SKM-1 treated with dmso at 0.1 percent for 144 hours (cell line): ENCODE data around the gene BRF1.
"Not testable (repeated sequence)": the region's sequence is repeated elsewhere in the genome, so short reads cannot be mapped to it uniquely, and the experiment has no call there.

Experiments
- DNase-seq: peaks from one replicate; lab custom pipeline; 2025; ENCODE audit not compliant: unreplicated experiment; lab: John Stamatoyannopoulos, UW

BRF1 gene

GRCh38 chr14:105333020-105333490 is 32.3 kb upstream of the BRF1 start:
- no peak for DNase-seq

DNA sequence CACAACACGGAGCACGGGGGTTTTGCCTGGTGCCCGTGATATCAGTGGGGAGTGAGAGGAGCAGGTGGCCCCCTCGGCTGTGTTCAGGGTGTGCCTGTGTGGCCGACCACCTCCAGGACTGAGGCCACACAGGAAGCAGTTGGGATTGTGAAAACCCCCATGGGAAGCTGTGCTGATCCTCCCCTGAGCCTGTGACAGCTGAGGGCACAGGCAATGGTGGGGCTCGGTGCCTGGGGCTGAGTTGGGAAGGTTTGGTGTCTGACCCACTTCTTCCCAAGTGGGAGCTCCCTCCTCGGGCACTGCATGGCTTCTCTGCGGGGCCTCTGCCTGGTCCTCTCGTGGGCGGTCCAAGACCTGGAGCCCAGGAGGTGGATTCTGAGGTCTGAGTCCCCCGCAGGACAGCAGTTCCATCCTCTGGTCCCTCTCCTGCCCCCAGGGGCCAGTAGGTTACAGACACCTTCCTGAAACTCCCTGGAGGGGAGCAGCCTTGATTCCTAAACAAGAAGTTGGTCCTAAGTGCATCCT is 31.6 kb upstream of the BRF1 start:
- DNase-seq: no peak

- no peak for DNase-seq
Measured at GRCh38 chr14:105331575-105332349, 31.0 kb upstream of the BRF1 start.

- no peak for DNase-seq
Measured at GRCh38 chr14:105330491-105330895, 29.7 kb upstream of the BRF1 start.

- DNase-seq: no peak
Measured at GRCh38 chr14:105329411-105330150, 28.8 kb upstream of the BRF1 start.

GRCh38 chr14:105328678-105329390 is 28.0 kb upstream of the BRF1 start:
- DNase-seq: no peak

GRCh38 chr14:105328070-105328677 is 27.4 kb upstream of the BRF1 start:
- DNase-seq: no peak

- not testable (repeated sequence) for DNase-seq
Measured at GRCh38 chr14:105327695-105328045, 26.9 kb upstream of the BRF1 start.

DNA sequence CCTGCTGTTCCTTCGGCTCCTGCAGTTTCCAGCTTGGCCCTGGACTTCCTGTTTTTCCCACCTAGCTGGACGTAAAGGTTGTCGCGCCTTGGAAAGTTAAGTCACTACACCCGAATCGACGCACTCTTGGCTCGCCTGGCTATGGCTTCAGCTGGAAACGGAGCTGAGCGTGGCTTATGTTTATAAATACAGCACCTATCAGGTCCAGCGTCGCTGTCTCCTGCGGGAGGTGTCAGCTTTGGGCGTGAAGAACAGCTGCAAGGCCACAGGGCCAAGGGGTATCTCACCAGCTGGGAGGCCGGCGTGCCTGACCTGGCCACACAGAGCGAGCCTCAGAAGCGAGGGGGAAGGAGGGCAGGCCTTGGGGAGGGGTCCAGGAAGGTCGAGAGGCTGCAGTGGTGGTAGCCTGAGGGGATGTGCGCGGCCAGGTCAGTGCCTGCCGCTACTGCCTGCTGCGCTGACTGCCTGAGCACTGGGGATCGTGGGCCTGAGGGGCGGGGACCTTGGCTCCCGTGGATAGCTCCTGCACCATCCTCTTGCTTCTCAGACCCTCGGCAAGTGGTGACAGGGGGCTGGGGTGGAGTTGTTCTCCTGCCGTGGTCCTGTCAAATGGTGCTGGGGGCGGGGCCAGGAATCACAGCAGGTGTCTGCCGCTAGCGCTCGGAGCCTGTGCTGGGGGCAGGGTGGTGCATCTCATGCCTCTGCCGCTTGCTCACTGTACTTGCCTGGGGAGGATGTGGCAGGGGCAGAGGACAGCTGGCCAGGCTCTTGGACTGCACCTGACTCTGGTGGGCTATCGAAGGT is 26.3 kb upstream of the BRF1 start:
- no peak for DNase-seq

GRCh38 chr14:105326568-105326867 is 25.7 kb upstream of the BRF1 start:
- no peak for DNase-seq

GRCh38 chr14:105325716-105326567 is 25.1 kb upstream of the BRF1 start:
- no peak for DNase-seq

GRCh38 chr14:105325303-105325702 is 24.5 kb upstream of the BRF1 start:
- DNase-seq: no peak

DNA sequence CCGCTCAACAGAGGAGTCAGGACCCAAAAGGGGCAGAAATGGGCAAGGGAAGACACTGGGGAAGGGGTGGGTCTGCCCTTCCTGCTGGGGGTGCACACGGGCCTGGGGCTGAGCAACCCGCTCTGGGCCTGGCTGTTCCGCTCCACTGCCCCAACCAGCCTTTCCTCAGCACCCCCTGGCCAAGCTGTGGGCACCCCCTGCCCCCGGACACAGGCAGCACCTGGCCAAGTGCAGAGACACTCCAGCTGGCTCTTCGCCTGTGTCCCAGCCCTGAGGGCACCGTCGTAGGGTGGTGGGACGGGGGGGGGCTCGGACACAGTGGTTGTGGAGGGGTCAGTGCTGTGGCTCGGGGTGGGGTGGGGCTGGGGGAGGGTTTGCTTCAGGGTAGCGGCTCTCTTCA is 24.1 kb upstream of the BRF1 start:
- DNase-seq: no peak

- DNase-seq: no peak
Measured at GRCh38 chr14:105324080-105324778, 23.4 kb upstream of the BRF1 start.

GRCh38 chr14:105323663-105324062 is 22.9 kb upstream of the BRF1 start:
- no peak for DNase-seq

DNA sequence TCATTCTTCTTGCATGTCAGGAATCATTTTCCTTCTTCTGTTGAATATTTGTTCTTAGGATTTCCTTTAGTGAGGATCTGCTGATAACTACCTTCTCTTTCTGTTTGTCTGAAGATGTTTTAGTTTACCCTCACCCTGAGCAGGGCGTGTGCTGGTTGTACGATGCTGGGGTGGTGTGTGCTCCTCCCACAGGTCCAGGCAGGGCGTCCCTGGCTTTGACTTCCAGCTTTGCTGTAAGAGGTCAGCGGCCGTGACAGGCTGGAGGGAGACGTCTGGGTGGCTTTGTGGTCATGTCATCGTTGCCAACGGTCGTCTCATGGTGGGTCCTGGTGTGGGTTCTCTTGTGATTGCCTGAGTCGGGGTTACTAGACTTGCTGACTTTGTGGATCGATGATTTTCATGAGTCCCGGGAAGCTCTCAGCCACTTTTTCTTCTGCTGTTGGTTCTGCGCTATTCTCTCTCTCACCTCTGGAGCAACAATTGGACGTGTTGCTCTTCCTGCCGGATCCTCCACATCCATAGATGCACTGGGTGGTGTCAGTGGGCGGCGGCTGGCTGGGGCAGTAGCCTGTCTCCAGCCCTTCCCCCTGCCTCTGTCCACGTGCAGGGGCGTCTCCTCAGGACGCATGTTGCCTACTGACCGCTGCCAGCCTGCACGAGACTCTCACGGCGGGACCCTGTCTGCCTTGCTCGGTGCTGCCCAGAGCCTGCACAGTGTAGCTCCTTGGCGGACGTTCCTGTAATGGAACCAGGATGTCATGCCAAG is 22.2 kb upstream of the BRF1 start:
- DNase-seq: no peak

GRCh38 chr14:105317546-105317945 is 16.7 kb upstream of the BRF1 start:
- no peak for DNase-seq

DNA sequence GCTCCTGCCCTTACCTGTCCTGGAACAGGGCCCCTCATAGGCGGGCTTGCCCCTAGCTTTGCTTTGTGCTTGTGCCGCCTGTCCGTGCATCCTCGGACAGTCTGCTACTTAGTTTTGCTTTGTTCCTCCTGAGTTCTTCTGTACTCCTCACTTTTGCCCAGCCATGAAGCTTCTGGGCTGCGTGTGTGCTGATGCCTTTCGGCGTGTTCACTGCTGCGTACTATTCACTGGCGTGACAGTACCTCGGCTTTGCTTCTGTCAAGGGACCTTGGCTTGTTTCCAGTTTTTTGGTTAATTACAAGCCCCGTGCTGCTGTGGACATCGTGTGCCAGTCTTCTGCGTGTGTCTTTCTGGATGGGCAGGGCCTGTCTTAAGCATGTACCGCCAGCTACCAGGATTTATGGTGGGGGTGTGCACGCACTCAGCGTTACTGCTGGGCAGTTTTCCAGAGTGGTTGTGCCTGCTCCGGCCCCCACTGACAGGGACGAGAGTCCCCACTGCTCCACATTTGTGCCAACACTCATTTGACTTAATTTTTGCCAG is 16.2 kb upstream of the BRF1 start:
- no peak for DNase-seq
